ENCODE measurements around the gene FAM219B. TPM values are rescaled to one million over a fixed set of nuclear protein-coding genes. Genes with fewer than 3 reads are reported as not detected.

FAM219B gene
- total and polyA plus RNA-seq, 2 experiments from 2014 or later = 28.8 to 61.4 TPM

DNA sequence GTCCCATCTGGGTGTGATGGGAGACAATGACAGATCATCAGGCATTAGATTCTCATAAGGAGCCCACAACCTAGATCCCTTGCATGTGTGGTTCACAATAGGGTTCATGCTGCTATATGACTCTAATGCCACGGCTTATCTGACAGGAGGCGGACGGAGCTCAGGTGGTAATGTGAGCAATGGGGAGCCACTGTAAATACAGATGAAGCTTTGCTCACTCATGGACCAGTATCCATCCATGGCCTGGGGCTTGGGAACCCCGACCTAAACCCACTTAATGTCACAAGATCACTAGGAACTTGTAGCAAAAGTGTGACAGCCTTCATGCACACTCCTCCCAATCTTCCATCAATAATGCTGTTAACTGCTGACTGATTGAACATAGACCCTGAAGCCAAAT is 2.0 kb upstream of the FAM219B start:
- ATAC-seq = no peak
- H3K27ac Mint-ChIP-seq = no peak overlapping the region
- DNase-seq (ENCODE audit: low spot score) = no peak
- Histone ChIP-seq H3K27ac (ENCODE audit: low read depth) (no peak overlapping the region), H3K9me2 (ENCODE audit: insufficient read depth) (no peaks in the 10 kb centered on the region), H3K4me2 (no peak overlapping the region), H3K36me3 (ENCODE audit: insufficient read depth) (peaks cover 12% of the 10 kb centered on the region), H3K4me3 (no peak overlapping the region), H3K27me3 (ENCODE audit: insufficient read depth) (no peaks in the 10 kb centered on the region), H3K4me1 (ENCODE audit: insufficient read depth) (peaks cover 6% of the 10 kb centered on the region), H4K20me1 (replicated peaks; ENCODE audit: insufficient read depth) (no peaks in the 10 kb centered on the region; the same call in 1 of the 2 replicates), H3F3A (replicated peaks; ENCODE audit: low read depth) (0 out of 2 replicates have a peak, but pooled peaks cover 5% of the 10 kb centered on the region), H2AFZ (no peak overlapping the region), H3K79me2 (replicated peaks; ENCODE audit: insufficient read depth) (peaks cover 13% of the 10 kb centered on the region)
- TF ChIP-seq ZNF331 (CRISPR knock-in tag; IDR thresholded peaks at IDR 0.05; ENCODE audit: low read depth) (no peak), STAT1 (IDR thresholded peaks at IDR 0.05; ENCODE audit: unreplicated experiment) (no peak), NANOG (IDR thresholded peaks at IDR 0.05; ENCODE audit: borderline replicate concordance) (no peak), CREB1 (CRISPR knock-in tag; IDR thresholded peaks at IDR 0.05; ENCODE audit: low read depth) (no peak), EZH2 (IDR thresholded peaks at IDR 0.05; ENCODE audit: low read depth, unreplicated experiment) (no peak), POLR2AphosphoS5 (IDR thresholded peaks at IDR 0.05; ENCODE audit: low read depth) (no peak), JUNB (IDR thresholded peaks at IDR 0.05; ENCODE audit: unreplicated experiment) (no peak), EZH2phosphoT487 (IDR thresholded peaks at IDR 0.05; ENCODE audit: unreplicated experiment) (no peak), ZNF114 (CRISPR knock-in tag; IDR thresholded peaks at IDR 0.05) (no peak)
- TF ChIP-seq, protein P1, sequence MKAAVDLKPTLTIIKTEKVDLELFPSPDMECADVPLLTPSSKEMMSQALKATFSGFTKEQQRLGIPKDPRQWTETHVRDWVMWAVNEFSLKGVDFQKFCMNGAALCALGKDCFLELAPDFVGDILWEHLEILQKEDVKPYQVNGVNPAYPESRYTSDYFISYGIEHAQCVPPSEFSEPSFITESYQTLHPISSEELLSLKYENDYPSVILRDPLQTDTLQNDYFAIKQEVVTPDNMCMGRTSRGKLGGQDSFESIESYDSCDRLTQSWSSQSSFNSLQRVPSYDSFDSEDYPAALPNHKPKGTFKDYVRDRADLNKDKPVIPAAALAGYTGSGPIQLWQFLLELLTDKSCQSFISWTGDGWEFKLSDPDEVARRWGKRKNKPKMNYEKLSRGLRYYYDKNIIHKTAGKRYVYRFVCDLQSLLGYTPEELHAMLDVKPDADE (IDR thresholded peaks at IDR 0.05) = no peak
- TF ChIP-seq, protein P2, sequence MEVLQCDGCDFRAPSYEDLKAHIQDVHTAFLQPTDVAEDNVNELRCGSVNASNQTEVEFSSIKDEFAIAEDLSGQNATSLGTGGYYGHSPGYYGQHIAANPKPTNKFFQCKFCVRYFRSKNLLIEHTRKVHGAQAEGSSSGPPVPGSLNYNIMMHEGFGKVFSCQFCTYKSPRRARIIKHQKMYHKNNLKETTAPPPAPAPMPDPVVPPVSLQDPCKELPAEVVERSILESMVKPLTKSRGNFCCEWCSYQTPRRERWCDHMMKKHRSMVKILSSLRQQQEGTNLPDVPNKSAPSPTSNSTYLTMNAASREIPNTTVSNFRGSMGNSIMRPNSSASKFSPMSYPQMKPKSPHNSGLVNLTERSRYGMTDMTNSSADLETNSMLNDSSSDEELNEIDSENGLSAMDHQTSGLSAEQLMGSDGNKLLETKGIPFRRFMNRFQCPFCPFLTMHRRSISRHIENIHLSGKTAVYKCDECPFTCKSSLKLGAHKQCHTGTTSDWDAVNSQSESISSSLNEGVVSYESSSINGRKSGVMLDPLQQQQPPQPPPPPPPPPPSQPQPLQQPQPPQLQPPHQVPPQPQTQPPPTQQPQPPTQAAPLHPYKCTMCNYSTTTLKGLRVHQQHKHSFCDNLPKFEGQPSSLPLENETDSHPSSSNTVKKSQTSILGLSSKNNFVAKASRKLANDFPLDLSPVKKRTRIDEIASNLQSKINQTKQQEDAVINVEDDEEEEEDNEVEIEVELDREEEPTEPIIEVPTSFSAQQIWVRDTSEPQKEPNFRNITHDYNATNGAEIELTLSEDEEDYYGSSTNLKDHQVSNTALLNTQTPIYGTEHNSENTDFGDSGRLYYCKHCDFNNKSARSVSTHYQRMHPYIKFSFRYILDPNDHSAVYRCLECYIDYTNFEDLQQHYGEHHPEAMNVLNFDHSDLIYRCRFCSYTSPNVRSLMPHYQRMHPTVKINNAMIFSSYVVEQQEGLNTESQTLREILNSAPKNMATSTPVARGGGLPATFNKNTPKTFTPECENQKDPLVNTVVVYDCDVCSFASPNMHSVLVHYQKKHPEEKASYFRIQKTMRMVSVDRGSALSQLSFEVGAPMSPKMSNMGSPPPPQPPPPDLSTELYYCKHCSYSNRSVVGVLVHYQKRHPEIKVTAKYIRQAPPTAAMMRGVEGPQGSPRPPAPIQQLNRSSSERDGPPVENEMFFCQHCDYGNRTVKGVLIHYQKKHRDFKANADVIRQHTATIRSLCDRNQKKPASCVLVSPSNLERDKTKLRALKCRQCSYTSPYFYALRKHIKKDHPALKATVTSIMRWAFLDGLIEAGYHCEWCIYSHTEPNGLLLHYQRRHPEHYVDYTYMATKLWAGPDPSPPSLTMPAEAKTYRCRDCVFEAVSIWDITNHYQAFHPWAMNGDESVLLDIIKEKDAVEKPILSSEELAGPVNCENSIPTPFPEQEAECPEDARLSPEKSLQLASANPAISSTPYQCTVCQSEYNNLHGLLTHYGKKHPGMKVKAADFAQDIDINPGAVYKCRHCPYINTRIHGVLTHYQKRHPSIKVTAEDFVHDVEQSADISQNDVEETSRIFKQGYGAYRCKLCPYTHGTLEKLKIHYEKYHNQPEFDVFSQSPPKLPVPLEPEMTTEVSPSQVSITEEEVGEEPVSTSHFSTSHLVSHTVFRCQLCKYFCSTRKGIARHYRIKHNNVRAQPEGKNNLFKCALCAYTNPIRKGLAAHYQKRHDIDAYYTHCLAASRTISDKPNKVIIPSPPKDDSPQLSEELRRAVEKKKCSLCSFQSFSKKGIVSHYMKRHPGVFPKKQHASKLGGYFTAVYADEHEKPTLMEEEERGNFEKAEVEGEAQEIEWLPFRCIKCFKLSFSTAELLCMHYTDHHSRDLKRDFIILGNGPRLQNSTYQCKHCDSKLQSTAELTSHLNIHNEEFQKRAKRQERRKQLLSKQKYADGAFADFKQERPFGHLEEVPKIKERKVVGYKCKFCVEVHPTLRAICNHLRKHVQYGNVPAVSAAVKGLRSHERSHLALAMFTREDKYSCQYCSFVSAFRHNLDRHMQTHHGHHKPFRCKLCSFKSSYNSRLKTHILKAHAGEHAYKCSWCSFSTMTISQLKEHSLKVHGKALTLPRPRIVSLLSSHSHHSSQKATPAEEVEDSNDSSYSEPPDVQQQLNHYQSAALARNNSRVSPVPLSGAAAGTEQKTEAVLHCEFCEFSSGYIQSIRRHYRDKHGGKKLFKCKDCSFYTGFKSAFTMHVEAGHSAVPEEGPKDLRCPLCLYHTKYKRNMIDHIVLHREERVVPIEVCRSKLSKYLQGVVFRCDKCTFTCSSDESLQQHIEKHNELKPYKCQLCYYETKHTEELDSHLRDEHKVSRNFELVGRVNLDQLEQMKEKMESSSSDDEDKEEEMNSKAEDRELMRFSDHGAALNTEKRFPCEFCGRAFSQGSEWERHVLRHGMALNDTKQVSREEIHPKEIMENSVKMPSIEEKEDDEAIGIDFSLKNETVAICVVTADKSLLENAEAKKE (CRISPR knock-in tag; IDR thresholded peaks at IDR 0.05) = no peak
- TF ChIP-seq, protein P3, sequence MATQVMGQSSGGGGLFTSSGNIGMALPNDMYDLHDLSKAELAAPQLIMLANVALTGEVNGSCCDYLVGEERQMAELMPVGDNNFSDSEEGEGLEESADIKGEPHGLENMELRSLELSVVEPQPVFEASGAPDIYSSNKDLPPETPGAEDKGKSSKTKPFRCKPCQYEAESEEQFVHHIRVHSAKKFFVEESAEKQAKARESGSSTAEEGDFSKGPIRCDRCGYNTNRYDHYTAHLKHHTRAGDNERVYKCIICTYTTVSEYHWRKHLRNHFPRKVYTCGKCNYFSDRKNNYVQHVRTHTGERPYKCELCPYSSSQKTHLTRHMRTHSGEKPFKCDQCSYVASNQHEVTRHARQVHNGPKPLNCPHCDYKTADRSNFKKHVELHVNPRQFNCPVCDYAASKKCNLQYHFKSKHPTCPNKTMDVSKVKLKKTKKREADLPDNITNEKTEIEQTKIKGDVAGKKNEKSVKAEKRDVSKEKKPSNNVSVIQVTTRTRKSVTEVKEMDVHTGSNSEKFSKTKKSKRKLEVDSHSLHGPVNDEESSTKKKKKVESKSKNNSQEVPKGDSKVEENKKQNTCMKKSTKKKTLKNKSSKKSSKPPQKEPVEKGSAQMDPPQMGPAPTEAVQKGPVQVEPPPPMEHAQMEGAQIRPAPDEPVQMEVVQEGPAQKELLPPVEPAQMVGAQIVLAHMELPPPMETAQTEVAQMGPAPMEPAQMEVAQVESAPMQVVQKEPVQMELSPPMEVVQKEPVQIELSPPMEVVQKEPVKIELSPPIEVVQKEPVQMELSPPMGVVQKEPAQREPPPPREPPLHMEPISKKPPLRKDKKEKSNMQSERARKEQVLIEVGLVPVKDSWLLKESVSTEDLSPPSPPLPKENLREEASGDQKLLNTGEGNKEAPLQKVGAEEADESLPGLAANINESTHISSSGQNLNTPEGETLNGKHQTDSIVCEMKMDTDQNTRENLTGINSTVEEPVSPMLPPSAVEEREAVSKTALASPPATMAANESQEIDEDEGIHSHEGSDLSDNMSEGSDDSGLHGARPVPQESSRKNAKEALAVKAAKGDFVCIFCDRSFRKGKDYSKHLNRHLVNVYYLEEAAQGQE (IDR thresholded peaks at IDR 0.05; ENCODE audit: unreplicated experiment) = no peak
- TF ChIP-seq, protein P4, sequence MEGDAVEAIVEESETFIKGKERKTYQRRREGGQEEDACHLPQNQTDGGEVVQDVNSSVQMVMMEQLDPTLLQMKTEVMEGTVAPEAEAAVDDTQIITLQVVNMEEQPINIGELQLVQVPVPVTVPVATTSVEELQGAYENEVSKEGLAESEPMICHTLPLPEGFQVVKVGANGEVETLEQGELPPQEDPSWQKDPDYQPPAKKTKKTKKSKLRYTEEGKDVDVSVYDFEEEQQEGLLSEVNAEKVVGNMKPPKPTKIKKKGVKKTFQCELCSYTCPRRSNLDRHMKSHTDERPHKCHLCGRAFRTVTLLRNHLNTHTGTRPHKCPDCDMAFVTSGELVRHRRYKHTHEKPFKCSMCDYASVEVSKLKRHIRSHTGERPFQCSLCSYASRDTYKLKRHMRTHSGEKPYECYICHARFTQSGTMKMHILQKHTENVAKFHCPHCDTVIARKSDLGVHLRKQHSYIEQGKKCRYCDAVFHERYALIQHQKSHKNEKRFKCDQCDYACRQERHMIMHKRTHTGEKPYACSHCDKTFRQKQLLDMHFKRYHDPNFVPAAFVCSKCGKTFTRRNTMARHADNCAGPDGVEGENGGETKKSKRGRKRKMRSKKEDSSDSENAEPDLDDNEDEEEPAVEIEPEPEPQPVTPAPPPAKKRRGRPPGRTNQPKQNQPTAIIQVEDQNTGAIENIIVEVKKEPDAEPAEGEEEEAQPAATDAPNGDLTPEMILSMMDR (conservative IDR thresholded peaks at IDR 0.05; ENCODE audit: low read depth in 2 of 2) = no peak
- peaks cover 7% of the 10 kb centered on the region for H3K27me3 Mint-ChIP-seq (ENCODE audit: insufficient read depth, low read depth, poor library complexity)
- peaks cover 6% of the 10 kb centered on the region; the same call in 2 of the 3 replicates for H3K9me3 Mint-ChIP-seq
- peaks cover 56% of the 10 kb centered on the region for H3K36me3 Mint-ChIP-seq (ENCODE audit: low read depth)
- no peak overlapping the region for H3K4me3 Mint-ChIP-seq
- peaks cover 16% of the 10 kb centered on the region for H3K4me1 Mint-ChIP-seq
